ENCODE data around the gene COMMD1.

- TF ChIP-seq CTCF (IDR thresholded peaks at IDR 0.05) (no peak), CEBPB (IDR thresholded peaks at IDR 0.05) (no peak), POLR2A (IDR thresholded peaks at IDR 0.05; ENCODE audit: low read length) (no peak), JUNB (IDR thresholded peaks at IDR 0.05) (no peak), JUN (IDR thresholded peaks at IDR 0.05) (no peak), KDM1A (IDR thresholded peaks at IDR 0.05; ENCODE audit: low read depth) (no peak), CBX2 (IDR thresholded peaks at IDR 0.05; ENCODE audit: borderline replicate concordance, low read depth) (no peak), MAX (IDR thresholded peaks at IDR 0.05) (no peak), SREBF2 (IDR thresholded peaks at IDR 0.05) (no peak), MYC (IDR thresholded peaks at IDR 0.05; ENCODE audit: borderline replicate concordance, low read length) (no peak), BHLHE40 (IDR thresholded peaks at IDR 0.05; ENCODE audit: low read depth, low read length) (no peak), NFE2L2 (conservative IDR thresholded peaks at IDR 0.05; ENCODE audit: low read length) (no peak)
Observed at GRCh38 chr2:62054029-62054791, 148.7 kb downstream of the COMMD1 start.
